ENCODE measurements around the gene TNFRSF18.

TNFRSF18 gene

GRCh38 chr1:1210726-1211540, 4.5 kb upstream of the TNFRSF18 start:
- no peak for DNase-seq

- no peak for DNase-seq
Observed at GRCh38 chr1:1208713-1209433, 2.5 kb upstream of the TNFRSF18 start.

GRCh38 chr1:1207571-1207892, 1.1 kb upstream of the TNFRSF18 start:
- no peak for DNase-seq

GRCh38 chr1:1206966-1207531, 657 bp upstream of the TNFRSF18 start:
- no peak for DNase-seq

- no peak for DNase-seq
Observed at GRCh38 chr1:1205769-1206375, 520 bp downstream of the TNFRSF18 start.

GRCh38 chr1:1204998-1205768, 1.2 kb downstream of the TNFRSF18 start:
- no peak for DNase-seq

GRCh38 chr1:1204425-1204920, 1.9 kb downstream of the TNFRSF18 start:
- DNase-seq: no peak

- no peak for DNase-seq
Observed at GRCh38 chr1:1203561-1204424, 2.6 kb downstream of the TNFRSF18 start.

GRCh38 chr1:1202831-1203560, 3.4 kb downstream of the TNFRSF18 start:
- no peak for DNase-seq

GRCh38 chr1:1200876-1201810, 5.2 kb downstream of the TNFRSF18 start:
- no peak for DNase-seq

GRCh38 chr1:1199961-1200875, 6.2 kb downstream of the TNFRSF18 start:
- no peak for DNase-seq

GRCh38 chr1:1199141-1199960, 7.0 kb downstream of the TNFRSF18 start:
- no peak for DNase-seq

- no peak for DNase-seq
Observed at GRCh38 chr1:1198423-1199140, 7.8 kb downstream of the TNFRSF18 start.

- no peak for DNase-seq
Observed at GRCh38 chr1:1197551-1198422, 8.6 kb downstream of the TNFRSF18 start.

- DNase-seq: no peak
Observed at GRCh38 chr1:1197188-1197500, 9.2 kb downstream of the TNFRSF18 start.

Measured in HCEC 1CT (cell line).